GM19468 (cell line): ENCODE measurements around the gene GALP.
"Not testable (repeated sequence)": the region's sequence is repeated elsewhere in the genome, so short reads cannot be mapped to it uniquely, and the experiment has no call there.

Source experiments
- ATAC-seq: cut with Tn5 transposase; IDR thresholded peaks from one replicate; pipeline ENCODE4 v1.9.1; 2021; ENCODE audit warnings: mild to moderate bottlenecking, moderate library complexity, moderate number of reproducible peaks; ENCODE audit not compliant: unreplicated experiment; ENCODE audit errors: extremely low read depth

Gene GALP

DNA sequence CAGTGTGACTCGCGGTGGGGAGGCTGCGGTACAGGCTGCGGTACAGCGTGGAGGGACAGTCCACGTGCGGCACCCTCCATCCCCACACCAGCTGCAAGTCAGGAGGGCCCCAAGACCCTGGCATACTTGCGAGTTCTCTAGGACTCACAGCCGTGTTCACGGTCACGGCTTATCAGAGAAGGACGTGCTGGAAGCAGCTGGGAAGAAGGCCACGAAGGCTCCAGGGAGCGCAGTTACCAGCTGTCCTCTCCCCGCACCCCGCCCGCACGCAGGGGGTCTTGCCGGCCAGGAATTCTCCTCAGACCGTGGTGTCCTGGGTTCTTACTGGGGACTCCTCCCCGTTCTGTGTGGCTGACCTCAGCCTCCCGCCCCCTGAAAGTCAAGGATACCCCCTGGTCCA is 28.5 kb upstream of the GALP start:
- no peak for ATAC-seq

DNA sequence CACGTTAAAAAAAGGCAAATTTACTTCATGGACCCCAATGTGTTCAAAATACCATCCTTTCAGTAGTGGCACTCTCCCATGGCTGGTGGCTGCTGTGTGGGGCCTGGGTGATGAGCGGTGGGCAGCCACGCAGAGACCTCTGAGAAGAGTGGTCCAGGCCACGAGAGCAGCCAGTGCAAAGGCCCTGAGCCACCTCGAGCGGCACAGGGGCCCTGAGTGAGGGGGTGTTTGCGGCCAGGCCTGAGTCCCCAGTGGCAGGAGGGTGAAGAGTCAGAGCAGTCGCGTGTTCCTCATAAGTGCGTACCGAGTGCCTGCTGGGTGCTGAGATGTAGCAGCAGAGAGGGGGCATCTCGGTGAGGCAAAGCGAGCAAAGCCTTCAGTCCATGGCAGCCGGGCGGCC is 27.7 kb upstream of the GALP start:
- ATAC-seq: no peak

DNA sequence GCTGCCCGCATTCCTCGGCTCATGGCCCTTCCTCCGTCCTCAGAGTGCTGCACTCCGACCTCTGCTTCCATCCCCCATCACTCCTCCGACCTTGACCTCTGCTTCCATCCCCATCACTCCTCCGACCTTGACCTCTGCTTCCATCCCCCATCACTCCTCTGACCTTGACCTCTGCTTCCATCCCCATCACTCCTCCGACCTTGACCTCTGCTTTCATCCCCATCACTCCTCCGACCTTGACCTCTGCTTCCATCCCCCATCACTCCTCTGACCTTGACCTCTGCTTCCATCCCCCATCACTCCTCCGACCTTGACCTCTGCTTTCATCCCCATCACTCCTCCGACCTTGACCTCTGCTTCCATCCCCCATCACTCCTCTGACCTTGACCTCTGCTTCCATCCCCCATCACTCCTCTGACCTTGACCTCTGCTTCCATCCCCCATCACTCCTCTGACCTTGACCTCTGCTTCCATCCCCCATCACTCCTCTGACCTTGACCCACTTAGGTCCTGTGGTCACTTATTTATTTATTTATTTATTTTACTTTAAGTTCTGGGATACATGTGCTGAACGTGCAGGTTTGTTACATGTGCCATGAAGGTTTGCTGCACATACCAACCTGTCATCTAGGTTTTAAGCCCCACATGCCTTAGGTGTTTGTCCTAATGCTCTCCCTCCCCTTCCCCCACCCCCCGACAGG is 26.7 kb upstream of the GALP start:
- ATAC-seq: not testable (repeated sequence)

DNA sequence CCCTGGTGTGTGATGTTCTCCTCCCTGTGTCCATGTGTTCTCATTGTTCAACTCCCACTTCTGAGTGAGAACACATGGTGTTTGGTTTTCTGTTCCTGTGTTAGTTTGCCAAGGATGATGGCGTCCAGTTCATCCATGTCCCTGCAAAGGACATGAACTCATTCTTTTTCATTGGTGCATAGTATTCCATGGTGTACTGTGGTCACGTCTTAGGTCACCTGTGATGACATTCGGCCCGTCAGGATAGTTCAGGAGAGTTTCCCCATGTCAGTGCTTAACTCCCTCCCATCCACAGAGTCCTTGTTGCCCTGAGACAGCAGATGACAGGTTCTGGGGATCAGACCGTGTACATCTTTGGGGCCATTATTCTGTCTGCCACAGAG is 26.2 kb upstream of the GALP start:
- ATAC-seq: no peak

DNA sequence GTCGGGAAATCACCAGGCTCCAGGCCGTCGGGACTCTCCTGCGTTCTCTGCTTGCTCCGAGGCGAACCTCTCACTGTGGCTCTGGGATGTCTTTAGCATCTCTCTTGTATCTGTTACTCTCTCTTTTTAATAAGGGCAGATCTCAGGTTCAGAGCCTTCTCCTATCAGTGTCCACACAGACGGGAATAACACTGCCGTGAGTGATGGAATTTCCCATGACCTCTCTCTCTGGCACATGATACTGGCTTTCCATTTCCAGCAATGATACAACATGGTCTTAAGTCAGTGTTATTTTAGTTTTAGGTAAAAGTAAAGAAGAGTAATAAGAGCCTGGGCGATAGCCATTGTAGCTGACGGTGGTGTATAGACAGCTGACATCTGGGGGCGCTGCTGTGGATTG is 25.4 kb upstream of the GALP start:
- ATAC-seq: no peak

GRCh38 chr19:56152644-56153043 is 23.2 kb upstream of the GALP start:
- ATAC-seq: no peak

GRCh38 chr19:56153507-56153906 is 22.3 kb upstream of the GALP start:
- ATAC-seq: no peak

DNA sequence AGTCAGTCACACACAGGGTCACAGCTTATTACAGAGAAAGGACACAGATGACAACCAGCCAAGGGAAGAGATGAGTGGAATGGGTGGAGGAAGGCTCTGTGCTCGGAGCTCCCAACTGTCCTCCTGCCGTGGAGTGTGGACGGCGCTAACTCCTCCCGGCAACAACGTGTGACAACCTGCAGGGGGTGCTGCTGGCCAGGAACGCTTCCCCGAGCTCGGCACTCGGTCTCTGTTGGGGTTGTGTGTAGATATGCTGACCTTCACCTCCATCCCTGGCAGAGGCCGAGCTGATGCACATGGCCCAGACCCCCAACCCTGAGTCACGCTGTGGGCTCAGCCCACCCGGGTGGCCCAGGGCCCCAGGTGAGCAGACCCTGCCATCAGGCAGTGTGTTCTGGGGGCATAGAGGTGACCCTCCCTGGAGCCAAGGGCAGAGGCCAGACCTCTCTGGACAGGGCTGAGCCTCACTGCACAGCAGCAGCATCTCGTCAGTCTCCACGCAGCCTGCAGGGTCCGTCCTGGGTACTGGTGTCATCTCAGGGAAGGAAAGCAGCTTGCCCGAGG is 20.6 kb upstream of the GALP start:
- ATAC-seq: no peak

DNA sequence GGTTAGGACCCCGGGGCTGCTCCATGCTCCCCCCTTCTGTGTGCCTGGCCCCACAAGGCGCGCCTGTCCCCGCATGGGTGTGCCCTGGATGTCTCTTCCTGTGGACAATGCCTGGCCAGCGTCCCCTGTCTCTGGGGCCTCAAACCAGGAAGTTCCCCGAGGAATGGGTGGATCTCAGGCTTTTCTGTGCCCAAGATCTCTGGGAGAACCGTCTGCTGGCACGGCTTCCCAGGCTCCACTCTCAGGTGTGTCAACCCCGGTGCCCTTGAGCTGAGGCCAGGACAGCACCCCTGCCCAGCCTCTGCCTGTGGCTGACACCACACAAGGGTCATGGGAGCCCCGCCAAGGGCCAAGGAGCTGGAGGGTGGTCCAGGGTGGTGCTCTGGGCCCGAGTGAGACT is 19.0 kb upstream of the GALP start:
- ATAC-seq: no peak

GRCh38 chr19:56158170-56158757 is 17.5 kb upstream of the GALP start:
- no peak for ATAC-seq

GRCh38 chr19:56159009-56159559 is 16.7 kb upstream of the GALP start:
- ATAC-seq: no peak

DNA sequence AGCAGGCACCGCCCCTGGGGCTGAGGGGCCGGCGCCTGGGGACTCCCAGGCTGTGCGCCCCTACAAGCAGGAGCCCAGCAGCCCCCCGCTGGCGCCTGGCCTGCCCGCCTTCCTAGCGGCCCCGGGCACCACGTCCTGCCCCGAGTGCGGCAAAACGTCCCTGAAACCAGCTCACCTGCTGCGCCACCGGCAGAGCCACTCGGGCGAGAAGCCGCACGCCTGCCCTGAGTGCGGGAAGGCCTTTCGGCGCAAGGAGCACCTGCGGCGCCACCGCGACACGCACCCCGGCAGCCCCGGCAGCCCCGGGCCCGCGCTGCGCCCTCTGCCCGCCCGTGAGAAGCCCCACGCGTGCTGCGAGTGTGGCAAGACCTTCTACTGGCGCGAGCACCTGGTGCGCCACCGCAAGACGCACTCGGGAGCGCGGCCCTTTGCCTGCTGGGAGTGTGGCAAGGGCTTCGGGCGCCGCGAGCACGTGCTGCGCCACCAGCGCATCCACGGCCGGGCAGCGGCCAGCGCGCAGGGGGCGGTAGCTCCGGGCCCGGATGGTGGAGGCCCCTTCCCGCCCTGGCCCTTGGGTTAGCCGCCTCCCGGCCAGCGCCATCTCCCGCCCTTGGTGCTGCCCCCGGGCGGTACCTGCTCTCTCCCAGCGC is 16.1 kb upstream of the GALP start:
- ATAC-seq: no peak

- ATAC-seq: no peak
Measured at GRCh38 chr19:56161534-56161933, 14.3 kb upstream of the GALP start.

DNA sequence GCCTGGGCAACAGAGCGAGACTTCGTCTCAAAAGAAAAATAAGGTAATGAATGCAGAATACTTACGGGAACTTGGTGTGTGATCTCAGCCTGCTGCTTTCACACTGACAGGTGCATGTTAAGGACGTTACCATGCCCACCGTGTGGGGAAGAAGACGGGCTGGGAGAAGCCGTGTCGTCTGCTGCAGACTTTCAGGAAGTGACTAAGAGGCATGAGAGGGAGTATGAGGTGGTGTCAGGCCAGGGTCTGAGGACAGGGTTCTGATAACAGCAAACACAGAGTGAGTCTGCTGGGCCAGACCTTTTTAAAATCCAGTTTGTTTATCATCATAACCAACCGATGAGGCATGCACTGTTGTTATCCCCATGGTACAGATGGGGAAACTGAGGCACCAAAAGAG is 13.6 kb upstream of the GALP start:
- no peak for ATAC-seq

DNA sequence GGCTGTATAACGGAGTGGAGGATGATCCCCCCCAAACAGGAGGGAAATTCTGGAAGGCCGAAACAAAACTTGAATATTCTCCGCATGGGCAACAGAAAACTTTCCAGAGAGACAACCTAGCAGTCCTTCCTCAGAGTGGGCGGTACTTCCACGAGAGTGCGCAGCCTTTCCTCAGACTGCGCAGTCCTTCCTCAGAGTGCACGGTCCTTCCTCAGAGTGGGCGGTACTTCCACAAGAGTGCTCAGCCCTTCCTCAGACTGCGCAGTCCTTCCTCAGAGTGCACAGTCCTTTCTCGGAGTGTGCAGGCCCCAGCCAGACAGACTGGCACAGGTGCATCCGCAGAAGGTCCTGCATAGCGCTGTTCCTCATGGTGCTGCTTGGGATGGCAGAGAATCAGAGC is 12.7 kb upstream of the GALP start:
- no peak for ATAC-seq

DNA sequence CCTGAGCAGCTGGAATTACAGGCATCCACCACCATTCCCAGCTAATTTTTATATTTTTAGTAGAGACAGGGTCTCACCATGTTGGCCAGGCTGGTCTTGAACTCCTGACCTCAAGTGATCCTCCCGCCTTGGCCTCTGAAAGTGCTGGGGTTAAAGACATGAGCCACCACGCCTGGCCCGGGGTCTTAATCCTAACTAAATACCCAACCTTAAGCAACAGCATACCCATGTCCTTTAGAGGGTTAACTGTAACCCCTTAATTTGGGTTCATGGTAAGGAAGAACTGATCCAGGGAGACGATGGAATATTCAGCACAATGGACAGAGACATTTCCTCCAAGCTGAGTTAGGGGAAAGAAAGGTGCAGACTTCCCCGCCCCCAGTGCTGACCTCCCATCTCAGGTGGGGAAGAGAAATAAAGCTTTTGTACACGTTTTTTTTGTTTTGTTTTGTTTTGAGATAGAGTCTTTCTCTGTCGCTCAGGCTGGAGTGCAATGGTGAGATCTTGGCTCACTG is 8.7 kb upstream of the GALP start:
- ATAC-seq: no peak

DNA sequence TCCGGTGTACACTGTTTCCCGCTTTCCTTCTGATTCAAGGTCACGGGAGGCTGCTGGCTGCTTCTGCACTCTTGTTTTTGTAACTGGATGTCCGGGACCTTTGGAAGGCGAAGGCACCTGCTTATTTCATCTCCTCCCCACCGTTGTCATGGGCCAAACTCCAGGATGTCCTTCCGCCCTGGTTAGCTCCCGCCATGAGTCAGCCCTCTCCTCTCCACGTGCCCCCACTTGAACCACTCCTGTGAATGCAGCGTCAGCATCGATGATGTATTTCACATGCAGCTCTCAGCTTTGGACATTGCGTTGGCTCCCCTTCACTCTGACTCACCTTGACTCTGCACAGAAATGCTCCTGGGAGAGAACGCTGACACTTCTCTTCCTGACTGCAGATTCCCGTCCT is 5.5 kb upstream of the GALP start:
- ATAC-seq: no peak

GRCh38 chr19:56174086-56174485 is 1.7 kb upstream of the GALP start:
- ATAC-seq: no peak

DNA sequence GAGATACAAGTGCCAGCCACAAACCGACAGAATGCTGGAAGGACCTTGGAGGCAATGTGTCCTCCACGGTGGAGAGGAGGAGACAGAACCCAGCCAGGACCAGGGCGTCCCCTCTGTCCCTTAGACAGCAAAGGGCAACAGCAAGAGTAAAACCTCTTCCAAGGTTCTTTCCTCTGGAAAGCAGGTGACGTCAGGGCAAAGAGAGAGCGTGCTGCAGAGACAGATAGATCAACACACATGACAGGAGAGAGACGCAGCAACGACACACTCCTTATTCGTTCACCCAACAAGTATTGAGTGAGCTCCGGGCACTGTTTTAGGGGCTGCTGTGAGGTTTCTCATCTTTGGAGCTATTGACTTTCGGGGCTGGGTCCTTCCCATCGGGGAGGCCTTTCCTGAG is 1.3 kb upstream of the GALP start:
- no peak for ATAC-seq

- ATAC-seq: not testable (repeated sequence)
Measured at GRCh38 chr19:56176310-56176709, 502 bp downstream of the GALP start.

DNA sequence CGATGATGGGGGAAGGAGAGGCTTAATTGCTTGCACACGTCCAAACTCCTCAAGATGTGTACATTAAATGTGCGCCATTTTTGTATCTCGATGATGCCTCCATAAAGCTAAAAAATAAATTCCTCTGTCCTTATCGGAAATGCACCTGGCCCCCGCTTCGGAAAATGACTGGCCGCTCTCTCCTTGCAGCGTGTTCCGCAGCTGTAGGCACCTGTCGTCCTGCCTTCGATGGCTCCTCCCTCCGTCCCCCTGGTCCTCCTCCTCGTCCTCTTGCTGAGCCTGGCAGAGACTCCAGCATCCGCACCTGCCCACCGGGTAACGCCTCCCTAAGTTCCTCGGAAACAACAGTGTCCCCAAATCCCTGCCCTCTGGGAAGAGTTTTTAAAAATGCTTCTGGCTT is 1.1 kb downstream of the GALP start:
- no peak for ATAC-seq
